GM20000 (cell line): ENCODE data around the gene ZFHX3.

Experiments
- DNase-seq: peaks from one replicate; pipeline ENCODE4 v3.0.0; 2012; ENCODE audit warnings: low spot score
- TF ChIP-seq, protein P1 (sequence below): IDR thresholded peaks from 2 replicates; pipeline ENCODE4 v1.5.1; 2012; ENCODE audit warnings: mild to moderate bottlenecking, control low read depth; ENCODE audit errors: extremely low read depth, missing control alignments

The ZFHX3 gene

DNA sequence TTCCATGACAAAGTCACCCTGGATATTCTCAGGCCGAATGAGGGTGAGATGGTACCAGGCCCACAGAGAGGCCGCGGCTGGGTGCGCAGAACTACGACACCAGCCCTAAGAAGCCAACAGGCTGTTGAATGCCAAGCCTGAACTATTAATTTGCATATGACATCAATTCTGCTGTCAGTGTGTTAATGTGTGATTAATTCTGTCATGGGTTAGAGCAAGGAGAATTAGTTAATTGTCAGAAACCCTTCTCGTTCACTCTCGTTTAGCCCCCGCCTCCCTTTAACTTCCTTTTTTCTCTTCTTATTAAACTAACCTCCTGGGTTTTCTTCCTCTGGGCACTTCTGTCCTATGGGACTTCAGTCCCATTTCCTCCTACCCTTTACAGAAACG lies 123.4 kb downstream of the ZFHX3 start:
- TF ChIP-seq, protein P1, sequence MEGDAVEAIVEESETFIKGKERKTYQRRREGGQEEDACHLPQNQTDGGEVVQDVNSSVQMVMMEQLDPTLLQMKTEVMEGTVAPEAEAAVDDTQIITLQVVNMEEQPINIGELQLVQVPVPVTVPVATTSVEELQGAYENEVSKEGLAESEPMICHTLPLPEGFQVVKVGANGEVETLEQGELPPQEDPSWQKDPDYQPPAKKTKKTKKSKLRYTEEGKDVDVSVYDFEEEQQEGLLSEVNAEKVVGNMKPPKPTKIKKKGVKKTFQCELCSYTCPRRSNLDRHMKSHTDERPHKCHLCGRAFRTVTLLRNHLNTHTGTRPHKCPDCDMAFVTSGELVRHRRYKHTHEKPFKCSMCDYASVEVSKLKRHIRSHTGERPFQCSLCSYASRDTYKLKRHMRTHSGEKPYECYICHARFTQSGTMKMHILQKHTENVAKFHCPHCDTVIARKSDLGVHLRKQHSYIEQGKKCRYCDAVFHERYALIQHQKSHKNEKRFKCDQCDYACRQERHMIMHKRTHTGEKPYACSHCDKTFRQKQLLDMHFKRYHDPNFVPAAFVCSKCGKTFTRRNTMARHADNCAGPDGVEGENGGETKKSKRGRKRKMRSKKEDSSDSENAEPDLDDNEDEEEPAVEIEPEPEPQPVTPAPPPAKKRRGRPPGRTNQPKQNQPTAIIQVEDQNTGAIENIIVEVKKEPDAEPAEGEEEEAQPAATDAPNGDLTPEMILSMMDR: no peak
- no peak for DNase-seq

- no peak for DNase-seq
- TF ChIP-seq, protein P1: no peak
Measured at GRCh38 chr16:72923757-72924156, 124.2 kb downstream of the ZFHX3 start.

- no peak for DNase-seq
- TF ChIP-seq, protein P1: no peak
Measured at GRCh38 chr16:72922714-72923113, 125.2 kb downstream of the ZFHX3 start.

DNA sequence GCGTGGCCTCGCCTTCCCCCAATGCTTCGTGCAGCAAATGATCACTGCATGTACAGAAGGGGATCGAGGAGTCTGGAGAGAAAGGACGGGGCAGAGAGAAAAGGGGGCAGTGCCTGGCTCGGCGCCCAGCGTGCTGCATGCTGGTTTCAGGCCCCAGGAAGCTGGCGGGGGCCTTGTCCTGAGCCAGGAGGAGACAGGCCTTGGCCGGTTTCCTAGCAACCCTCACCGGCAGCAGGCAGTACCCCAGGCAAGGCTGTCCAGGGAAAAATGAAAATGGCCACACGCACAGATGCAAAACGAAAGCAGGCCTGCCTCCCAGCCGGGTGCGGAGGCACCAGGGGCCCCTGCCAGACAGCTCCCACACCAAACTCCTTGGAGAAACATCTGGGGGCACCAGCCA lies 126.3 kb downstream of the ZFHX3 start:
- TF ChIP-seq, protein P1: no peak
- no peak for DNase-seq

DNA sequence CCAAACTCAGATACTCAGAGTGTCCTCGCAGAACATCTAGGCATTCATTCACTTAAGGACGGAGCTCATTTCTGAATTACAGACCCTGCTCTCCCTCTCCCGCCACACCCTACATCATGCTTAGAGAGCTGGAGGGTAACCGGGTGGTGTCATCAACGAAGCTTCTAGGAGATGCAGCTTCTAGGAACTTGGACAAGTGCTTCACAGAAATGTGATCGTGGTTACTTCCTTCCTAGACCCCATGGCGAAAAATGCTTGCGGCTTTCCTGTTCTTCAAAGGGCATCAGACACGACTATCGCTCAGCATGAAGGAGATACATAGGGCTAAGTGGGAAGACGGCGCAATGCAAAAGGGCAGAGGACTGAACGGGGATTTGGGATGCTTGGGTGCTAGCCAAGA lies 126.8 kb downstream of the ZFHX3 start:
- TF ChIP-seq, protein P1: no peak
- DNase-seq: no peak

- TF ChIP-seq, protein P1: no peak
- no peak for DNase-seq
Measured at GRCh38 chr16:72917051-72917450, 130.9 kb downstream of the ZFHX3 start.

DNA sequence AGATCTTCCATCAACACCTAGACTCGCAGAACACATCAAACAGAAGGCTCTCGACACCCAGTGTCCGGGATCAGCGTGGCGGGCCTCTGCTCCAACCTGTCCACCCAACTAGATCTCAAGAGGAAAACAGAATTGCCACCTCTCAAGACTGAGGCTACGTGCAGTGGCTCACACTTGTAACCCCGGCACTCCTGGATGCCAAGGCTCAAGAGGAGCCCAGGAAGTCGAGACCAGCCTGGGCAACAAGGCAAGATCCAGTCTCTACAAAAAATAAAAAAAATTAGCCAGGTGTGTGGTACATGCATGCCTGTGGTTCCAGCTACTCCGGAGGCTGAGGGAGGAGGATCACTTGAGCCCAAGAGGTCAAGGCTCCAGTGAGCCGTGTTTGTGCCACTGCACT lies 132.6 kb downstream of the ZFHX3 start:
- TF ChIP-seq, protein P1: no peak
- DNase-seq: no peak
